Gastrocnemius medialis (tissue), 4 donors: ENCODE measurements around the gene C4A. TPM values are rescaled to one million over a fixed set of nuclear protein-coding genes. Genes with fewer than 3 reads are reported as not detected.
"Not testable (repeated sequence)": the region's sequence is repeated elsewhere in the genome, so short reads cannot be mapped to it uniquely, and the experiment has no call there.

Experiments used
- ATAC-seq, 2 donors: fragments of 150-250 bp; one replicate each; pipeline ENCODE4 v1.9.1; 2016
- DNase-seq, 2 donors: peaks; one replicate each; pipeline ENCODE4 v3.0.0-alpha.2; 2019
- H3K27ac ChIP-seq, 4 donors: fragments of 200-600 bp; sonication (generic); 1 replicate in 1 of 4; 2 replicates in 3 of 4; pipeline ENCODE4 v1.5.1; 2016 to 2018; ENCODE audit warnings: mild to moderate bottlenecking in 2 of 4, moderate library complexity in 1 of 4
- H3K27me3 ChIP-seq, 3 donors: fragments of 200-600 bp; sonication (generic) in 2 of 3; 1 replicate in 1 of 3; 2 replicates in 2 of 3; pipeline versions ENCODE4 v1.5.1 to v1.6.0; 2016 to 2019; ENCODE audit warnings: mild to moderate bottlenecking in 1 of 3, moderate library complexity in 1 of 3
- H3K36me3 ChIP-seq, 2 donors: fragments of 200-600 bp; sonication (generic) in 1 of 2; one replicate each; pipeline ENCODE4 v1.5.1; 2017 to 2018
- H3K4me1 ChIP-seq, 2 donors: fragments of 200-600 bp; sonication (generic) in 1 of 2; one replicate each; pipeline ENCODE4 v1.5.1; 2016 to 2017; ENCODE audit warnings: mild to moderate bottlenecking in 2 of 2
- H3K4me3 ChIP-seq, 4 donors: fragments of 200-600 bp; sonication (generic) in 3 of 4; 1 replicate in 1 of 4; 2 replicates in 3 of 4; pipeline ENCODE4 v1.5.1; 2016 to 2019; ENCODE audit warnings: mild to moderate bottlenecking in 2 of 4
- H3K9me3 ChIP-seq, 3 donors: fragments of 200-600 bp; sonication (generic) in 2 of 3; 1 replicate in 1 of 3; 2 replicates in 2 of 3; pipeline ENCODE4 v1.5.1; 2016 to 2019
- CTCF ChIP-seq, 5 experiments: fragments of 450-650 bp in 3 of 5; fragments of 200-600 bp in 2 of 5; sonication (generic) in 2 of 5; IDR thresholded peaks in 4 of 5; conservative IDR thresholded peaks in 1 of 5; 1 replicate in 4 of 5; 2 replicates in 1 of 5; pipeline ENCODE4 v1.5.1; 2016 to 2019; ENCODE audit warnings: antibody characterized with exemption in 5 of 5, mild to moderate bottlenecking in 3 of 5, moderate library complexity in 3 of 5
- POLR2A ChIP-seq, 2 donors: fragments of 450-650 bp; IDR thresholded peaks; one replicate each; pipeline ENCODE4 v1.6.1; 2017; ENCODE audit warnings: antibody characterized with exemption in 2 of 2, mild to moderate bottlenecking in 2 of 2, moderate library complexity in 2 of 2
- in situ Hi-C, 4 donors: fragments of 200-750 bp; cut with MboI; loops; one replicate each; pipeline versions ENCODE4 v1.15.0 to v1.8.0; 2017; ENCODE audit warnings: low sequenced_read_pairs in 4 of 4
- intact Hi-C: fragments of 100-400 bp; cut with DNase I; formaldehyde crosslinking; loops from one replicate; pipeline ENCODE4 v1.15.1; 2023; ENCODE audit warnings: low total_unique reads
- total RNA-seq, 4 donors: library from RNA; depleted of rRNA; stranded (reverse); fragments of >200 nt; gene quantifications; one replicate each; pipeline versions ENCODE4 v1.1.0 to v1.2.3, GENCODE V29; 2016

C4A gene
- total RNA-seq = 1 to 10 TPM; 4.3 to 7.8 (median 6.2) TPM

GRCh38 chr6:31981744-31982143 lies at the start of gene C4A:
Gene C4A, plus strand, starts transcription at chr6:31982057. Its CDS starts 51 bp downstream, at chr6:31982108.
- DNase-seq, in situ Hi-C loops, H3K27ac ChIP-seq, H3K27me3 ChIP-seq, intact Hi-C loops, H3K4me1 ChIP-seq, ATAC-seq, H3K9me3 ChIP-seq, H3K4me3 ChIP-seq: not testable (repeated sequence)
- H3K36me3 ChIP-seq = peaks cover 0 to 12% of the 10 kb centered on the region in 2 donors

GRCh38 chr6:31932137-31932536 lies 49.7 kb upstream of the C4A start:
- H3K27me3 ChIP-seq, H3K4me1 ChIP-seq, in situ Hi-C loops, ATAC-seq, DNase-seq, H3K27ac ChIP-seq, H3K4me3 ChIP-seq, intact Hi-C loops, H3K9me3 ChIP-seq, H3K36me3 ChIP-seq: not testable (repeated sequence)

GRCh38 chr6:31933537-31933936 lies 48.3 kb upstream of the C4A start:
- in situ Hi-C loops = no loop called here
- no peak for ATAC-seq
- TF ChIP-seq POLR2A (IDR thresholded peaks at IDR 0.05) (no peak), CTCF (IDR thresholded peaks at IDR 0.05 in 4 of 5, conservative IDR thresholded peaks at IDR 0.05 in 1 of 5) (no peak)

GRCh38 chr6:31935021-31935420 lies 46.8 kb upstream of the C4A start:
- no peak for TF ChIP-seq POLR2A (IDR thresholded peaks at IDR 0.05)
- no peak for TF ChIP-seq CTCF (IDR thresholded peaks at IDR 0.05 in 4 of 5, conservative IDR thresholded peaks at IDR 0.05 in 1 of 5)
- no peak overlapping the region for H3K4me3 ChIP-seq
- no peaks in the 10 kb centered on the region for H3K9me3 ChIP-seq
- ATAC-seq = no peak
- no peak overlapping the region for H3K27ac ChIP-seq
- no peaks in the 10 kb centered on the region for H3K36me3 ChIP-seq
- no peaks in the 10 kb centered on the region for H3K27me3 ChIP-seq
- H3K4me1 ChIP-seq = no peaks in the 10 kb centered on the region
- no peak for DNase-seq
- intact Hi-C loops (no loop called here), in situ Hi-C loops (no loop called here)

More at GRCh38 chr6:31933537-31933936, 48.3 kb upstream of the C4A start:
- Histone ChIP-seq H3K4me1 (no peaks in the 10 kb centered on the region), H3K36me3 (no peaks in the 10 kb centered on the region), H3K4me3 (no peak overlapping the region), H3K9me3 (no peaks in the 10 kb centered on the region), H3K27ac (no peak overlapping the region), H3K27me3 (no peaks in the 10 kb centered on the region)
- intact Hi-C loops = no loop called here
- no peak for DNase-seq

GRCh38 chr6:31935823-31936222 lies 46.0 kb upstream of the C4A start:
- H3K4me3 ChIP-seq = no peak overlapping the region
- H3K27ac ChIP-seq = no peak overlapping the region
- in situ Hi-C loops = no loop called here
- no peaks in the 10 kb centered on the region for H3K9me3 ChIP-seq
- no peaks in the 10 kb centered on the region for H3K4me1 ChIP-seq
- H3K27me3 ChIP-seq = no peaks in the 10 kb centered on the region
- no peak for TF ChIP-seq CTCF (IDR thresholded peaks at IDR 0.05 in 4 of 5, conservative IDR thresholded peaks at IDR 0.05 in 1 of 5)
- TF ChIP-seq POLR2A (IDR thresholded peaks at IDR 0.05) = no peak
- intact Hi-C loops = no loop called here
- ATAC-seq (no peak), DNase-seq (no peak)
- H3K36me3 ChIP-seq = no peaks in the 10 kb centered on the region

GRCh38 chr6:31940256-31940664 lies 41.6 kb upstream of the C4A start:
- intact Hi-C loops (no loop called here), in situ Hi-C loops (no loop called here)
- ATAC-seq = no peak
- TF ChIP-seq POLR2A (IDR thresholded peaks at IDR 0.05) (no peak), CTCF (IDR thresholded peaks at IDR 0.05 in 4 of 5, conservative IDR thresholded peaks at IDR 0.05 in 1 of 5) (no peak)
- peaks cover 3 to 12% (median 10%) of the 10 kb centered on the region in 3 donors for H3K27me3 ChIP-seq
- no peak overlapping the region for H3K4me3 ChIP-seq
- H3K36me3 ChIP-seq = no peaks in the 10 kb centered on the region
- no peaks in the 10 kb centered on the region for H3K9me3 ChIP-seq
- H3K27ac ChIP-seq = no peak overlapping the region
- no peaks in the 10 kb centered on the region for H3K4me1 ChIP-seq
- DNase-seq = no peak
